ENCODE measurements around the gene FRMPD4.

The FRMPD4 gene

DNA sequence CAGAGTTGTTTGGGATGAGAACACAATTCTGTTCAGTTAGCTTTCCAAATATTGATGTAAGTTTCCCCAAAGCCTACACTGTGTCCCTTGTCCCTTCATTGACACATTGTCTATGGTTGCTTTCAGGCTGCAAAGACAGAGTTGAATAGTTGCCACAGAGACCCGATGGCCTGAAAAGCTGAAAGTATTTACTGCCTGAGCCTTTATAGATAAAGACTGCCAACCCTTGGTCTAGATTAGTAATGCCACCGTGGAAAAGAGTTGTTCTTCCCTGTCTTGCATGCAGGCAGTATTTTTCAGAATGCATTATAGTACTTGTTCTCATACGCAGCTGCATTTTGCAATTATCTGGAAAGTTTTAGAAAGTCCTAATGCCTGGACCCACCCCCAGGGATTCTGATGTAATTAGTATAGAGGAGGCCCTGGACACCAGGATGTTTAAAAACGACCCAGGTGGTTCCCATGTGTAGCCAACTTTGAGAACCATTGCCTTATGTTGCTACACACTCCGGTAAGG, 180.8 kb downstream of the FRMPD4 start:
- no peak for TF ChIP-seq CTCF (IDR thresholded peaks at IDR 0.05; ENCODE audit: low read depth, low read length, missing control alignments)
- DNase-seq (ENCODE audit: extremely low read depth, low read depth), result no peak

DNA sequence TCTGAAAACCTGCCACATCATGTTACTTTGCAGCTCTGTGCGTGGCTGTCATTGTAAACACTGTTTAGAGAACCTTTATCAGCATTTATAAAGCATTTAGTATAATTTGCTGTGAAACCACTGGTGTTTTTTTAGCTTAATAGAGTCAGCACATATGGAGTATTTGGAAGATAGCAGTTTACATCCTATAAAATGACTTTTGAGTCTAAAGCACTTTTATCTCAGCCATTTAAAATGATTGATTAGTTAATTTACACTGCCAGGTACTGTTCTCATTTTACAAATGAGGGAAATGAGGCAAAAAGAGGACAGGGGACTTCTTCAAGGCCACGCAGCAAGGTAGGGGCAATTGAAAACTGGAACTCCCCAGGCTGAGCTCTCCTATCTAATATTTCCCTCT, 181.7 kb downstream of the FRMPD4 start:
- H3K4me3 ChIP-seq (replicated peaks; ENCODE audit: low read depth, low read length), result no peak overlapping the region
- TF ChIP-seq CTCF (IDR thresholded peaks at IDR 0.05; ENCODE audit: low read depth, low read length, missing control alignments), result no peak
- DNase-seq (ENCODE audit: extremely low read depth, low read depth), result no peak

More for the DNA sequence above, 180.8 kb downstream of the FRMPD4 start:
- H3K4me3 ChIP-seq (replicated peaks; ENCODE audit: low read depth, low read length), result no peak overlapping the region

DNA sequence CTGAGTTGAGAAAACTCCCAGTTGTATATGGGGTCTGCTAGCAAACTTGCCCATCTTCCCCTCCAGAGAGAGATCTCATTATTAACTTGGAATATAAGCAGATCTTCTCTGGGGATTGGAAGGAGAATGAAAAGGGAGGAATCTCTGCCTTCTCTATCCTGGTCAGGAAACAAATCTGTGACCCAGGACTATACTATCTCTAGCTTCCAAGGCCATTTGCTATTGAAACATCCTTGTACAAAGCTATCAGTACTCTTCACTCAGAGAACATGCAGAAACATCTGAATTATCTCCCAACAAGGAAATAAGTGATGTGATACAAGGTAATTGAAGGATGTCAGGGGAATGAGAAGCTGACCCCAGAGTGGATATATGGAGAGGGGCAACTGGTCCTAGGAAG, 183.8 kb downstream of the FRMPD4 start:
- no peak for TF ChIP-seq CTCF (IDR thresholded peaks at IDR 0.05; ENCODE audit: low read depth, low read length, missing control alignments)
- H3K4me3 ChIP-seq (replicated peaks; ENCODE audit: low read depth, low read length), result no peak overlapping the region
- no peak for DNase-seq (ENCODE audit: extremely low read depth, low read depth)

- H3K4me3 ChIP-seq (replicated peaks; ENCODE audit: low read depth, low read length), result no peak overlapping the region
- TF ChIP-seq CTCF (IDR thresholded peaks at IDR 0.05; ENCODE audit: low read depth, low read length, missing control alignments), result no peak
- DNase-seq (ENCODE audit: extremely low read depth, low read depth), result no peak
Observed at GRCh38 chrX:12325171-12325570, 186.9 kb downstream of the FRMPD4 start.

- no peak overlapping the region for H3K4me3 ChIP-seq (replicated peaks; ENCODE audit: low read depth, low read length)
- DNase-seq (ENCODE audit: extremely low read depth, low read depth), result no peak
- TF ChIP-seq CTCF (IDR thresholded peaks at IDR 0.05; ENCODE audit: low read depth, low read length, missing control alignments), result no peak
Observed at GRCh38 chrX:12327836-12328235, 189.6 kb downstream of the FRMPD4 start.

GRCh38 chrX:12329476-12329875, 191.2 kb downstream of the FRMPD4 start:
- no peak for TF ChIP-seq CTCF (IDR thresholded peaks at IDR 0.05; ENCODE audit: low read depth, low read length, missing control alignments)
- DNase-seq (ENCODE audit: extremely low read depth, low read depth), result no peak
- H3K4me3 ChIP-seq (replicated peaks; ENCODE audit: low read depth, low read length), result no peak overlapping the region

DNA sequence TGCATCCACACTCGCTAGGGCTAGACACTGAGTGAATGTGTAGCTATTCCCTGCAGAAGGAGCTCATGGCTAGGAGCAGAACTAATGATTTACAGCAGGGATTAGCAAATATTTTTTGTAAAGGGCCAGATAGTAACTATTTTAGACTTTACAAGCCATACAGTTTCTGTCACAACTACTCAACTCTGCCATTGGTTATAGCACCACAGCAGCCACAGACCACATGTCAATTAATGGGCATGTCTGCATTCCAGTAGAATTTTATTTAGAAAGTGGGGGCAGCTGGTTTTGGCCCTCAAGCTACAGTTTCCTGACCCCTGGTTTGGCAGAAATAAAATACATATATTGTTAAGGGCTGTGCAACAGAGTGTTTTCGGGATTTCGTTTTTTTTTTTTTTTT, 192.6 kb downstream of the FRMPD4 start:
- no peak for DNase-seq (ENCODE audit: extremely low read depth, low read depth)
- TF ChIP-seq CTCF (IDR thresholded peaks at IDR 0.05; ENCODE audit: low read depth, low read length, missing control alignments), result no peak
- H3K4me3 ChIP-seq (replicated peaks; ENCODE audit: low read depth, low read length), result no peak overlapping the region
